WTC11 (cell line): ENCODE results near the gene AGAP1.
"Not testable (repeated sequence)": the region's sequence is repeated elsewhere in the genome, so short reads cannot be mapped to it uniquely, and the experiment has no call there.

Experiments
- ATF6 ChIP-seq: sonication (generic); formaldehyde crosslinking; IDR thresholded peaks from 2 replicates; pipeline ENCODE4 v1.8.1; 2023; ENCODE audit warnings: mild to moderate bottlenecking, missing genetic modification reagents
- CTCF ChIP-seq: fragments of 200-600 bp; IDR thresholded peaks from 2 replicates; pipeline ENCODE4 v1.8.0; 2022; ENCODE audit warnings: antibody characterized with exemption
- NR2C2 ChIP-seq: sonication (generic); formaldehyde crosslinking; IDR thresholded peaks from 2 replicates; pipeline ENCODE4 v1.8.0; 2022; ENCODE audit warnings: mild to moderate bottlenecking, missing genetic modification reagents

- TF ChIP-seq CTCF; ATF6; NR2C2 (CRISPR knock-in tag): not testable (repeated sequence)
These were observed 597.0 kb downstream of the AGAP1 start for GRCh38 chr2:236090826-236091225.
